GM19463 (cell line): ENCODE results near the gene CCDC157.

Experiments used
- ATAC-seq: cut with Tn5 transposase; IDR thresholded peaks from one replicate; pipeline ENCODE4 v1.9.1; 2021; ENCODE audit warnings: mild to moderate bottlenecking, moderate library complexity; ENCODE audit not compliant: unreplicated experiment

CCDC157 gene

DNA sequence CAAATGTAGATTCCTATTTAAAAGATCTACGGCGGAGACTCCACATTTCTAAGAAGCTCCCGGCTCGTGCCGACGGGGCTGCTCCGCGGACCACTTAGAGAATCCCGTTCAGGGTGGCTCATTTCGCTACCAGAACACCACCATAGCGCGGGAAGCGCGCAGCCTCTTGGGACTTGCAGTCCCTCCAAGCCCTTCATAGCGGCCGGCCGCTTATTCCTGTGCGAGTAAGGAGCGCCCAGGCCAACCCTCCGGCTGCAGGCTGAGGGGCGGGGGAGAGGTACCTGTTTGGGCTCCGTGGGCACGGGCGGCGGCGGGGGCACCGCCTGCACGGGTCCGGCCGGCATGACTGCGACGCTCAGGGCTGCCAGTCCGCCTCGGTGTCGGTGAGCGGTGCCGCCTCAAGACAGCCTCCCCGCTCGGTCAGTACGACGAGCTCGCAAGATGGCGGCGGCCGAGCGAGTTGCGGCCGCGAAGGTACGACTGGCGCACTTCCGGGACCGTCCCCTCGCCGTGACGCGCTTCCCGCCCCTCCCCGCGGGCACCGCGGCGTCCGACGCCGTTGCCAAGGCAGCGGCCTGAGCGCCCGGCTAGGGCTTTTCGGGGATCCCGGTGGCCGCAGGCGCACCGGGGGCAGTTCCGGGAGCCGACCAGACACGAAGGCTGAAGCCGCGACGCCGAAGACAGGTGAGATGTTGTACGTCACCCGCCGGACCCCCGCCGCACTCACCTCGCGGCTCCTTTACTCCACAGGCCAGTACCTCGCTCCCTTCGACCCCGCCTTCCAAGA lies at the start of gene CCDC157, which contains the start of gene SF3A1:
CCDC157 (plus strand) TSS at position 559 of the 787 bp plus-strand sequence. CDS start 8,994 bp downstream, outside the sequence.
SF3A1 (minus strand) TSS at position 446 of the 787 bp plus-strand sequence; CDS start at position 344, 102 bp downstream.
- peak; percentile 91 for ATAC-seq

DNA sequence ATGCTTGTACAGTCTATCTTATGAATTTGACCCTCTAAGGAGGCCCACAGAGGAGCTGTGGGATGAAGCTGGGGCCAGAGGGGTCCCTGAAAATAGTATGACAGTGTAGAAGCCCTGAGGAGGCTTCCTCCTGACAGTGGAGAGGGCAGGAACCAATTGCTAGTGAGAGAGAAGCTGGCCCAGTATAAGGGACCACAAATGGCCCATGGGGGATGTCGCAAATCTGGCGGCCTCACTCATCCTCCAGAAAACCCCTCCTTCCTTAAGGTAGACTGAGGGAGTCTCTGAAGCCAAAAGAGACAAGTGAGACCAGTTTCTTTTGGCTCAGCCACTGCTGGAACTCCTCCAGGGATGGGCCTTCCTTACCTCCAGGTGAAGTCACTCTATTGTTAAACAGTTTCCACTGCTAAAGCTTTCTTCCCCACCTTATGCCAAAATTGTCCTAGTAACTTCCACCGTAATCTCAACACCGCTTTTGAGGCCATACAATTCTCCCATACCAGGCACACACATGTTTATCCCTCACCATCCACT lies 49.7 kb upstream of the CCDC157 start:
- ATAC-seq: no peak

DNA sequence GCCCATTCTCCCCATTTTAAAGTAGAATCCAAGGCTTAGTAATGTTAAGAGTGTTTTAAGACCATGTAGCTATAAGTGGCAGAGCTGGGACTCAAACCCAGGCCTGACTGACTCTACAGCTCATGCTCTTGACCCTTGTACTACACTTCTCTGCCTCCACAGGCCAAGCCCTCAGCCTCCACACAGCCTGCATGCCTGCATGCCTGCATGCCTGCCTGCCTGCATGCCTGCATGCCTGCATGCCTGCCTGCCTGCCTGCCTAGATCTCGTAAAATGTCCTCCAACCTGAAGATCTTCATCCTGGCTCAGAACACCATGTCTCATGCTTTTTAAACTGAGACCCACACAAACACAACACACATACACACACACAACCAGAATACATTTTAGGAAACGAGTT lies 48.7 kb upstream of the CCDC157 start:
- ATAC-seq: no peak

DNA sequence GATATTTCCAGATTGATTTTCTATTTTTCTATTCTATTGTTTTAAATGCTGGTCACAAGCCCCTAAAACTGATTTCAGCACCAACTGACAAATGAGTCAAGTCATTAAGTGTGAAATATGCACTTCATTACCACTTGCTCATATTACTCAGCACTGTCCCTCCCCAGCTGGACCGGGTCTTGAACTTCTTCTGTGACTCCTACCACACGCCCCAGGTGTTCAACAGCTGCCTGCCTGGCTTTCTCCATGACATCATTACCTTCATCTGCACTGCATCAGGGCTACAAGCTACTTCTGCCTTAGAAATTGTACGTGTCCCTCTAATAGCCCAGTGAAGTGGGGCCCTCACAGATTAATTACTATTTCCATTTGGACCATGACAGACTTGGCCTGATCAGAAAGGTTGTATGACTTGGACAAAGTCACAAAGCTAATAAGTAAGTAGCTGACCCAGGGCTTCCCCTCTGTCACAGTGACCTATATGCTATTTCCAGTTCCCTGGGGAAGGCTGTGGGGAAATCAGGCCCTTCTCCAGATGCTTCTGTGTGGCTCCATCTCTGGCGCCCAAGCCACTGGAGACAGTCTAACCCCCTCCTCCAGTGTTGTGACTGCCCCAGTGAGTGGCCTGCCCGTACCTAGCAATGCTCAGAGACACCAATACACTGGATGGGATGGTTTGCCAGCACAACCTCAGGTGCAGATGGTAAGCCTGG lies 48.1 kb upstream of the CCDC157 start:
- no peak for ATAC-seq

DNA sequence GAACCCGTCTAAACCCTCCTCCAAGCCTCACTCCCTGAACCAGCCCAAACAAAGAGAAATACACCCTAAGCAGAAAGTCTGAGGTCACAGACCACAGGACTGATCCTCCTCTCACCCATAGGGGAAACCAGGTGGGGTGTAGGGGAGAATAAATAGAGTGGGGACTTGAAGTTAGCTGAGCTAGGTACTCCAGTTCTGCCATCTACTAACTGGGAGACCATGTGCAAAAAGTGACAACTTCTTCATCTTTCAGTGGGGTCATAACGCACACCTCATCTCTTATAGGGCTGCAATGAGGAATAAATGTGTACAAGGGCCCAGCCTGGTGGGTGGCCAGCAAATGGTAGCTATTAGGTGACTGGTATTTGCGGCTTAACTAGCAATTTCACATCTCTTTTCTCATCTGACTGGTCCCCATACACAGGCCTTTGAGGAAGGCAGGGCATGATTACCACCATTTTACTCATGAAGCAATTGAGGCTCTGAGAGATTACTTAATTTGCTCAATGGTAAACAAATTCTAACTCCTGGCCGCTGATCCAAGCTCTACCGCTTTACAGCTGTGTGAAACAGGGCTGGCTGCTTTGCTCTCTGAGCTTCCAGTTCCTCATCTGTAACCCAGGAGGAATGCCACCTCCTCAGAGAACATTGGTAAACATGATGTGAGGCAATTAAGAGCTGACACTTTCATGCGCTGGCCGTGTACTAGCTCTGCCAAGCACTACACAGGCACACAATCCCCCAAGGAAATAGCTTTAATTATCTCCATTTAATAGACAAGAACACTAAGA lies 46.7 kb upstream of the CCDC157 start:
- no peak for ATAC-seq

DNA sequence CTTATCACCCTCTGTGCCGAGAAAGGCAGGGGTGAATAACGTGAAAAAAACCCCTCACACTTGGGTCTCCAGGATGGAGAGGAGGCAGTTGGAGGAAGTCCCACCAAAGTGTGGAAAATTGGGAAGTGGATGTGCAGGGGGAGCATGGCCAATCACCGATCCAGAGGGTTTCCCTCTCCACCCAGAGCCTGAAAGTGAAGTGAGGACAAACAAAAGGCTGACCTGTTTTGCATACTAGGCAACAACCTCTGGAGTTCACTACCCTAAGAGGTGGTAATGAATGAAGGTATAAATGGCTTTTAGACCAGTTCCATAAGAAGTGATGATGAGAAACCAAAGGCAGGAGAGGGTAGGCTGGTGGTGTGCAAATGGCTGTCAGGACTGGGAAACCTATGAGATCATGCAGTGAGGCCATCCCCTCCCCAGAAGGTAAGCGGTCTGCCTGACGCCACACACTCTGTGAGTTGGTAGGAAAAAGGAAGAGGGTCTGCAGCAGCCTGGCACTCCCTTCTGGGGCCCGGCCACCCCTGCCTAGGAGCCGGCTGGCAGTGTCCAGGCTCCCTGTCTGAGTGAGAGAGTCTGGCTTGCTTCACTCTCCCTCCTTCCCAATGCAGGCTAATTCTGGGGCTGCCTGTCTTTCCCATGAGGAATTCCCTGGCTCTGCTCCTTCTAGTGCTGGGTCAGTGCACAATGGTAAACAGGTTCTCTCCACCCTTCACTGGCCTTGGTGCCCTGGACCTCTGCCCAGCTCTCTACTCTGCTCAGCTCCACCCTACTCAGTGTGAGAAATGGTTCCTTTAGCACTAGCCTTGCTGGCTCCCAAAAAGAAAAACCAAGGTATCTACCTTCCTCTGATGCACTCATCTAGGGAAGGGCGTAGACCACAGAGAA lies 45.7 kb upstream of the CCDC157 start:
- ATAC-seq: no peak

DNA sequence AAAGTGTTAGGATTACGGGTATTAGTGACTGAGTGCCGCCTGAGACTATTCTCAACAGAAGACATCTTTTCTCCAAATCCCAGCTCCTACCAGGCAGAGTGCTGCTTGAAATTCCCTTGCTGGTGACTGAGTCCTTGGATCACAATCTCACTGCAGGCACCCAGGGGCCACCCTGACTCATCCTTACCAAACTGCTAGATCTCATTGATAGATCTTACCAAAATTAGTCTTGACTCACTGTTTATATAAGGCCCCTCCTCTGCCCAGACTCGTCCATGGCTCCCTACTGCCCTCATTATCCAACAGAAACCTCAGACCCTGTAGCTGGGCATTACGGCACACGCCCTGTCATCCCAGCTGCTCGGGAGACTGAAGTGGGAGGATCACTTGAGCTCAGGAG lies 44.8 kb upstream of the CCDC157 start:
- no peak for ATAC-seq

DNA sequence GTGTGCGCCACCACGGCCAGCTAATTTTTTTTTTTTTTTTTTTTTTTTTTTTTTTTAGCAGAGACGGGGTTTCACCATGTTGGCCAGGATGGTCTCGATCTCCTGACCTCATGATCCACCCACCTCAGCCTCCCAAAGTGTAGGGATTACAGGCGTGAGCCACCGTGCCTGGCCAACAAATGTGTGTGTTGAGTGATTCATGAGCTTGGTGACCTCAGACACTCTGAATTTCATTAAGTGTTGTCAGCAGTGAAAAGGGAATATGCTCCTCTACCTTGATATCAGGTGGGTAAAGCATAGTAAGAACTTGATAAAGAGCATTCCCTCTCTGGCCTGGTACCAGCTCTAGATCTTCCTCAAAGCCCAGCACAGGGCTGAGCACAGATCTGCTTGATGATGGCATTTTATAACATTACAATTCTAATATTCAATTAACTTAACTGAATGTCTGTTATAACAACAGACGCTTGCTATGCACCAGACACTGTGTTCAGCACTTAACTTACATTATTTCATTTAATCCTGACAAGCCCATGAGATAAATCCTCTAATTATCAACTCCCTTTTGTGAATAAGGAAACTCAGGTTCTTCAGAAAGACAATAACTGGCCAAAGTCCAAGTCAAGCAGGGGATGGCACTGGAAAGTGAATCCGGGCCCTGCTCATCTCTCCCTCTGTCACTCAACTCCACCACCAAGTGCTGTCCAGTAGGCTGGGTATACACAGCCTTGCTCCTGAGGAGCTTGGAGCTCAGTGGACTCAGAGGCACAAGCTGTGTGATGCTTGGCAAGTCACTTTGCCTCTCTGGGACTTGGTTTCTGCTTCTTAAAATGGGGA lies 43.1 kb upstream of the CCDC157 start:
- ATAC-seq: no peak

DNA sequence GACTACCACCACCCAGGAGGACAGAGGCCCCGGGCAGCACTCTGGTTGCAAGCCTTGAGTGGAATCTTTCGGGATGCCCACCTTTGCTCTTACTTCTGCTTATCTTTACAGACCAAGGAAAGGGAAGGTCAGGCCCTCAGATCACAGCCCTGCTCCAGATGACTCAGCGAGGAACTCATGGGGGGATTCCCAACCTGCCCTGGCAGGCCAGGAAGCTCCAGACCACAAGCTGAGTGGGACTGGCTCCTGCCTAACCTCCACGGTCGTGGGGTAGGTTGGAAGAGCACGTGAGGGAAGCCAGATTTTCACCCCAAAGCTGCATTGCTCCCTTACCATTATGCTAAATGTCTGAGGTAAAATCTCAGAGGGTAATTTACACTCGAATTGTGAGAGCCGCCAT lies 41.9 kb upstream of the CCDC157 start:
- ATAC-seq: peak; percentile 53

DNA sequence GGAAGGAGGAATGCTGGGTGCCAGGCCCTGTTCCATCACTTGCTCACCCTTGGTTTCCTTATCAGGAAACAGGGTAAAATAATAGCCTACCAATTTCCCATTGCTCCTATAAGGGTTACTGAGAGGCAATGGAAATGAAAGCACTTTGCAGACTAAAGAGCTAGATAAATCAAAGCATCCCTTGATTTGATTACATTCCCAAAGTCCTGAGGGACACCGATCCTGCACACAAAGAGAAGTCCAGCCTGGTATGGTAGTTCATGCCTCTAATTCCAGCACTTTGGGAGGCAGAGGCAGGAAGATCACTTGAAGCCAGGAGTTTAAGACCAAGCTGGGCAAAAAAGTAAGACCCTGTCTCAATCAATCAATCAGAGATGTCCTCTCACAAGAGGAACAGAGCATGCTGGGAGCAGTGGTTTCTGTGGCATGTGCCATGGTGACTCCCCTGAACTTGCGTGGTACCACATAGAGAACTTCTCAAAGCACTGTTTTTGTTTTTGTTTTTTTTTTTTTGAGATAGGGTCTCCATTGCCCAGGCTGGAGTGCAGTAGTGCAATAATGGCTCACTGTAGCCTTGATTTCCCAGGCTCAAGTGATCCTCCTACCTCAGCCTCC lies 40.7 kb upstream of the CCDC157 start:
- no peak for ATAC-seq

DNA sequence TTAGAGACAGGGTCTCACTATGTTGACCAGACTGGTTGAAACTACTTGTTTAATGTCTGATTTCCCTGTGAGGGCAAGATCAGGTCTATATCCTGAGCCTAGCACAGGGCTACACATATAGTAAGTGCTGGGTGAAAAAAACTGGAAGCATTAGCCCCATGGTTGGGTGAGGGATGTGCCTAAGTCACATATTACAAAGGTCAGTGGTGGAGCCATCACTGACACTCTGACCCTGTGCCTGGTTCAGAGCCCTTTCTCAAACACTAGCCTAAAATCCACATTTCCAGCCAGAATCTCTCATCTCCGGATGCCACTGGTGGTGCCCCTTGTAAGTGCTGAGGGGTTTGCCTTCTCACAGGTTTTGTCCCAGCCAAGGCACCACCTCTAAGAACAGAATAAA lies 39.0 kb upstream of the CCDC157 start:
- ATAC-seq: no peak

DNA sequence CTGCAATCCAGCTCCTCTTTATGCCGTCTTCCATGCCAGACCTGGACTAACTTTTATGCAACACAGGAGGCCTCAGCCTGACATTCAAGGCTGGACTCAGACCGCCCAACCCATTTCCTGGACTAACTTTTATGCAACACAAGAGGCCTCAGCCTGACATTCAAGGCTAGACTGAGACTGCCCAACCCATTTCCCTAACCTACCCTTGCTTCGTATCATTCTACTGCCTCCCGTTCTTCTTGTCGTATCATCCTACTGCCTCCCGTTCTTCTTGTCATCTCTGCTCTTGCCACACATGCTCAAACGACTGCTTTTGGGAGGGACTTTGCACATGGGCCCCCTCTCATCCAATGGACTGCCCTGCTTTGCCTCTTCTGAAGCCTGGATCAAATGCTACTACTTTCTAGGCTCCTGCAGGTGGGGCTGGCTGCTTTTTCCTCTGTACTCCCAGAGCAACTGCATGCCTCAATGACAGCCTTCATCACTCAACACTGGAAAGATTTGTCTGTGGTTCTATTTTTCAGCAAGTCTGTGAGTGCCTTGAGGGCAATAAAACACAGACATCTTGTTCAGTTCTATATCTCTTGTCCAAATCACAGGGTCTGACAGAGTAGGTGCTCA lies 37.9 kb upstream of the CCDC157 start:
- ATAC-seq: no peak

DNA sequence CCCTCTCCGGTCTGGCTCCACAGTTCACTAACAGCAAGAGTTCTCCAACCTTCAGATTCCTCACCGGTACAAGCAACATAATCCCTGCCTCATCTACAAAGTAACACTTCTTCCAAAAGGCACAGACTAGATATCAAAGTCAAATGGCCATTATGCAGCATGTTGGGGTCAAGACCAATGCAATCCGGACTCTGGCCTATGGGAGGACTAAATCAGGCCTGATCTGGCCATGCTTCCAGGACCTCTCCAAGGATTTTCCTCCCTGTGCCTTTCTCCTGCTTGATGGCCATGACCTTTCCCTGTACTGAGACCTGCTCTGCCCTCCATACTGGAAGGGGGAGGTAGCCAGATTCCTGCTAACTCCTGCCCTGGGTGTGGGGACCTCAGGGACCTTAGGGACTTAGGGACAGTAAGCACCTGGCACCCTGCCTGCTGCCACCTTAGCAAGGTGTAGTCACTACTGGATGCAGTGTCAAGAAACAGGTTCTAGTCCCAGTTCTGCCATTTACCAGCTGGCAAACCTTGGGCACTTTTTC lies 36.7 kb upstream of the CCDC157 start:
- ATAC-seq: no peak

DNA sequence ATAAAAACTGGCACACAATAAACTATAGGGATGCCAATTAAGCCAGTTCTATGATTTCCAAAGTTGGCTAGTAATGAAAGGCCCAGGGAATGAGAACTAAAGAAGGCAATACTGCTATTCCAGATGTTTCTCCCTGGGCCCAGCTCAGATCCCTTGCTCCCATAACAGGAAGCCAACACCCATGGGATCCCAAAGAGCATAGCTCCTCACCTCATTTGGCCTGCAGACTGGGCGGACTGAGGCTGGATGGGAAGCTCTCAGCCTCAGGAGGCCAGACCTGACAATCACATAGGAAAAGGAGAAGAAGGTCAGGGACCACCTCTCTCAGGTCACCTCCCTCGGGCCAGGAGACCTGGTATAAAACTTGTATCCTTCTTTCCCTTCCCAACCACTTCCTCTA lies 35.3 kb upstream of the CCDC157 start:
- no peak for ATAC-seq

DNA sequence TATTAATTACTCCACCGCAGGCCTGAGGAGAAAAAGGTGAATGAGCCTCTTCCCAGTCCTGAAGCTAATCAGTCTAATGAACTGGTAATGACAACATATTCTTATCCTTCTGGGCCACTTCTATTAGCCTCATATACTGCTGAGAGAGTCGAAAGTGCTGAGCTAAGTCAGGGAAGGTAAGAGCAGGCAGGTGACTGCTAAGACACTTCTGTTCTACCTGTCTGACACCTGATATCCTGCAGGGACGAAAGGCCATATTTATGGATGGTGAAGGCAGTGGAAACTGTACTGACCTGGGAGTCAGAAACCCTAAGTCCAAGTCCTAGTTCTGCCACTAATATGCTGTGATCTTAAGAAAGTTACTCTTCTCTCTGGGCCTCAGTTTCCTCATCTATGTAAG lies 33.6 kb upstream of the CCDC157 start:
- ATAC-seq: no peak

DNA sequence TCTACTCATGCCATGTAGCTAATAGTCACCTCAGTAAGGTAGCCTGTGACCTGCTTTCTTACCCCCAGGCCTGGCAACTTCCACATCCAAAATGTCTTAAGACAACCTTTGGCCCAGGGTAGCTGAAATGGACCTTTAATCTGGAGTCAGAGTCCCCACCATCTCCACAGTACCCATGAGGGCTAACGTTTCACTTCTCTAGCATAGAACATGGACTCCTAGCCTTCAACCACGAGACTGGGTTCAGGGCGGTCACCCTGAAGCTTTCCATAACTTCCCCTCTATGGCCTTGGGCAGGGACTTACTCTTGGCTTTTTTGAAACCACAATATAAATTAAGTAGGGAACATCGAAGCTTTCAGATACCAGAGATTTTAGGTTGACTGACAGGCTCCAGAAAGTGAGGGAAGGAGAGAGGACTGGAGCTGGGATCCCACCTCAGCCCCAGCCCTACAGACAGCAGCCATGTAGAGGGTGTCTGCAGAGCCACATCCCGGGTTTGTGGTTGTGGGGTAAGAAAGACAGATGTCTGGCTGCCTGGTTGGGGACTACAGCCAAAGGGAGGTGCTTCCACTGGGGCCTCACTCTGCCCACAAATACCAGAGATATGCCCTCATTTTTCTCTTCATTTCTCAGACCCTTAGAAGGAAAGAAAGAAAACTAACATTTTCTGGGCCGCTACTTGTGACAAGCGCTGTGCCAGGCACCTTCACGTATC lies 32.6 kb upstream of the CCDC157 start:
- no peak for ATAC-seq

DNA sequence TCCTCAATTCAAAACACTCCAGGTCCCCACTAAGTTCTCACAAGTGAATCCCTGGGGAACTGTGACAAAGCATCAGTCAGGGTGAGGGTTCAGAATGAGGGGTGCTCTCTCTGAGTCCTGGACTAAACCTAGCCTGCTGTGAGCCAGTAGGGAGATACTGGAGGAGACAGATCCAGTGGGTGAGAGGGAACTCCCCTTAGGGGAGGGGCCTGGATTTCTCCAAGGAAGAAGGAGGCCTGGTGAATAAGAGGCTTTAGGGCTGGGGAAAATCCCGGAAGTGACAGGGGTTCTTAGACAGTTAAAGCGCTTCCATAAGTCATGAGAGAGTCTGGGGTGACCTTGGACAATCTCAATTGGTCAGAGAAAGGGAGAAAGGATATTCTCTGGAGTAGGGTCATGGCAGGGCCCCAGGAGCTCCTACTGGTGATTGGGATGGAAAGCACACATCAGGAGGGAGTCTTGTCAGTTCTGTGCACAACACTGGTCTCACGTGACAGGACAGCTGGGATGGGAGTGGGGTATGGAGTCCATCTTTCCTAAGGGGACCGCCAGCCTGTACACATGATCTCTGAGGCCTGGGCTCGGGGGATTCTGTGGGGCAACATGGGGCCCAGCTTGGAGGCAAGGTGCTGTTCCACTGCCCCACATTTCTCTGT lies 31.6 kb upstream of the CCDC157 start:
- ATAC-seq: no peak
